Suprapubic skin (tissue), 4 donors: Measurements from ENCODE around the gene DCST1. TPM values are rescaled to one million over a fixed set of nuclear protein-coding genes. Genes with fewer than 3 reads are reported as not detected.

Experiments used
- DNase-seq, 2 donors: peaks; one replicate each; pipeline ENCODE4 v3.0.0-alpha.2; 2019; ENCODE audit warnings: low spot score in 2 of 2
- H3K27ac ChIP-seq: fragments of 200-600 bp; sonication (generic); one replicate; pipeline ENCODE4 v1.5.1; 2019
- H3K27me3 ChIP-seq: fragments of 200-600 bp; sonication (generic); one replicate; pipeline ENCODE4 v1.5.1; 2019
- H3K36me3 ChIP-seq: fragments of 200-600 bp; sonication (generic); one replicate; pipeline ENCODE4 v1.5.1; 2019
- H3K4me1 ChIP-seq: fragments of 200-600 bp; sonication (generic); one replicate; pipeline ENCODE4 v1.5.1; 2019
- H3K4me3 ChIP-seq: fragments of 200-600 bp; sonication (generic); one replicate; pipeline ENCODE4 v1.5.1; 2019; ENCODE audit warnings: mild to moderate bottlenecking
- H3K9me3 ChIP-seq: fragments of 200-600 bp; sonication (generic); one replicate; pipeline ENCODE4 v1.5.1; 2019
- CTCF ChIP-seq, 2 donors: fragments of 200-600 bp in 1 of 2; fragments of 450-650 bp in 1 of 2; sonication (generic) in 1 of 2; IDR thresholded peaks; one replicate each; pipeline ENCODE4 v1.5.1; 2016 to 2019; ENCODE audit warnings: antibody characterized with exemption in 2 of 2, mild to moderate bottlenecking in 1 of 2, moderate library complexity in 1 of 2
- EP300 ChIP-seq: sonication (generic); formaldehyde crosslinking; IDR thresholded peaks from one replicate; pipeline ENCODE4 v1.6.1; 2017; ENCODE audit warnings: antibody characterized with exemption
- POLR2A ChIP-seq, 2 donors: fragments of 450-650 bp; IDR thresholded peaks; one replicate each; pipeline ENCODE4 v1.6.1; 2017; ENCODE audit warnings: antibody characterized with exemption in 2 of 2, mild to moderate bottlenecking in 2 of 2, moderate library complexity in 2 of 2
- POLR2AphosphoS5 ChIP-seq, 3 donors: sonication (generic); formaldehyde crosslinking; IDR thresholded peaks; one replicate each; pipeline ENCODE4 v1.6.1; 2017; ENCODE audit warnings: antibody characterized with exemption in 3 of 3
- WGBS: methylation state at CpG from one replicate; pipeline ENCODE4 v1.1.5; 2018; 5-methylcytosine and 5-hydroxymethylcytosine counted together
- total RNA-seq, 4 donors: library from RNA; depleted of rRNA; stranded (reverse); fragments of >200 nt; gene quantifications; one replicate each; pipeline ENCODE4 v1.1.0, GENCODE V29; 2016

DCST1 gene
- total RNA-seq, 4 donors from 2014 or later: 0.55 to 8.2 (median 2.8) TPM

GRCh38 chr1:155093911-155094621 is 60.4 kb downstream of the DCST1 start:
- Histone ChIP-seq H3K36me3 (no peaks in the 10 kb centered on the region), H3K4me1 (peaks cover 20% of the 10 kb centered on the region), H3K4me3 (no peak overlapping the region), H3K27me3 (no peaks in the 10 kb centered on the region), H3K27ac (peak overlapping the region; percentile 3), H3K9me3 (no peaks in the 10 kb centered on the region)
- no peak for DNase-seq
- TF ChIP-seq CTCF (IDR thresholded peaks at IDR 0.05): peak in 1 of 2 donors; percentile 23
- no peak for TF ChIP-seq POLR2AphosphoS5 (IDR thresholded peaks at IDR 0.05)
- WGBS: 12% methylated on average over 9 of the region's 13 CpGs

- WGBS: 68% methylated on average over 2 of the region's 2 CpGs
- Histone ChIP-seq H3K36me3 (no peaks in the 10 kb centered on the region), H3K4me3 (no peak overlapping the region), H3K27ac (peak overlapping the region; percentile 3), H3K4me1 (peaks cover 20% of the 10 kb centered on the region), H3K27me3 (no peaks in the 10 kb centered on the region), H3K9me3 (no peaks in the 10 kb centered on the region)
- DNase-seq: no peak
- TF ChIP-seq POLR2AphosphoS5 (IDR thresholded peaks at IDR 0.05) (no peak), CTCF (IDR thresholded peaks at IDR 0.05) (no peak), POLR2A (IDR thresholded peaks at IDR 0.05) (no peak), EP300 (no peak)
Observed at GRCh38 chr1:155094622-155094948, 61.0 kb downstream of the DCST1 start.

GRCh38 chr1:155099331-155099730 is 65.7 kb downstream of the DCST1 start:
- WGBS: 68% methylated on average over 7 of the region's 7 CpGs
- no peak for TF ChIP-seq POLR2A (IDR thresholded peaks at IDR 0.05)
- TF ChIP-seq CTCF (IDR thresholded peaks at IDR 0.05): no peak
- TF ChIP-seq POLR2AphosphoS5 (IDR thresholded peaks at IDR 0.05): no peak
- no peak for TF ChIP-seq EP300

More at GRCh38 chr1:155099331-155099730, 65.7 kb downstream of the DCST1 start:
- no peak overlapping the region for H3K4me3 ChIP-seq
- no peaks in the 10 kb centered on the region for H3K9me3 ChIP-seq
- H3K4me1 ChIP-seq: peaks cover 3% of the 10 kb centered on the region
- H3K27me3 ChIP-seq: peaks cover 3% of the 10 kb centered on the region
- H3K36me3 ChIP-seq: no peaks in the 10 kb centered on the region
- DNase-seq: no peak
- H3K27ac ChIP-seq: no peak overlapping the region

Other genes starting within 250 kb of the DCST1 start
- under 1 TPM; 0.30 to 0.72 (median 0.37) TPM for gene KCNN3, start 163.5 kb upstream of the DCST1 start, total RNA-seq
- gene PMVK, start 97.1 kb upstream of the DCST1 start, total RNA-seq: 10 to 100 TPM; 19.3 to 38.0 (median 28.8) TPM
- 10 to 100 TPM; 41.4 to 67.4 (median 61.3) TPM for gene PBXIP1, start 77.7 kb upstream of the DCST1 start, total RNA-seq
- gene PYGO2, start 72.0 kb upstream of the DCST1 start, total RNA-seq: 10 to 100 TPM; 34.2 to 46.7 (median 35.3) TPM
- 100 to 1,000 TPM in 1 of 4 donors, 10 to 100 TPM in 3; 54.5 to 102 (median 69.5) TPM for gene SHC1, start 63.1 kb upstream of the DCST1 start, total RNA-seq
- gene CKS1B, start 59.1 kb upstream of the DCST1 start, total RNA-seq: 10 to 100 TPM; 37.8 to 55.4 (median 49.7) TPM
- 10 to 100 TPM; 42.0 to 59.7 (median 52.3) TPM for gene FLAD1, start 50.5 kb upstream of the DCST1 start, total RNA-seq
- 1 to 10 TPM in 1 of 4 donors, not detected in 3; 3.0 TPM for gene LENEP, start 40.2 kb upstream of the DCST1 start, total RNA-seq
- 100 to 1,000 TPM; 238 to 243 (median 239) TPM for gene ZBTB7B, start 31.0 kb upstream of the DCST1 start, total RNA-seq
- 10 to 100 TPM; 13.4 to 36.0 (median 14.5) TPM for gene DCST2, start within 50 bp of the DCST1 start, total RNA-seq
- 100 to 1,000 TPM; 304 to 327 (median 321) TPM for gene ADAM15, start 17.5 kb downstream of the DCST1 start, total RNA-seq
- 10 to 100 TPM; 22.4 to 44.2 (median 28.7) TPM for gene EFNA4, start 29.9 kb downstream of the DCST1 start, total RNA-seq
- 100 to 1,000 TPM in 1 of 4 donors, 10 to 100 TPM in 3; 28.8 to 104 (median 77.6) TPM for gene EFNA3, start 45.0 kb downstream of the DCST1 start, total RNA-seq
- 100 to 1,000 TPM in 3 of 4 donors, 10 to 100 TPM in 1; 88.9 to 198 (median 120) TPM for gene EFNA1, start 94.1 kb downstream of the DCST1 start, total RNA-seq
- gene SLC50A1, start 102.0 kb downstream of the DCST1 start, total RNA-seq: 10 to 100 TPM; 27.9 to 56.1 (median 32.6) TPM
- 10 to 100 TPM; 23.7 to 43.7 (median 30.2) TPM for gene DPM3, start 106.7 kb downstream of the DCST1 start, total RNA-seq
- gene KRTCAP2, start 139.5 kb downstream of the DCST1 start, total RNA-seq: 100 to 1,000 TPM in 2 of 4 donors, 10 to 100 TPM in 2; 77.1 to 180 (median 113) TPM
- under 1 TPM in 2 of 4 donors, not detected in 2; 0.34 to 0.80 TPM for gene TRIM46, start 140.0 kb downstream of the DCST1 start, total RNA-seq
- gene THBS3, start 174.1 kb downstream of the DCST1 start, total RNA-seq: 10 to 100 TPM; 21.4 to 90.8 (median 26.7) TPM
- gene MTX1, start 174.9 kb downstream of the DCST1 start, total RNA-seq: 10 to 100 TPM; 19.8 to 51.7 (median 36.9) TPM
- 10 to 100 TPM; 23.6 to 32.1 (median 25.7) TPM for gene ENTREP3, start 221.7 kb downstream of the DCST1 start, total RNA-seq
- gene SCAMP3, start 228.5 kb downstream of the DCST1 start, total RNA-seq: 10 to 100 TPM; 45.1 to 73.3 (median 67.6) TPM
- 10 to 100 TPM; 27.6 to 72.3 (median 36.2) TPM for gene CLK2, start 239.7 kb downstream of the DCST1 start, total RNA-seq
- gene HCN3, start 243.6 kb downstream of the DCST1 start, total RNA-seq: 10 to 100 TPM in 3 of 4 donors, 1 to 10 TPM in 1; 6.6 to 12.8 (median 10.4) TPM